Stimulated activated CD4-positive, alpha-beta T cell treated with anti-CD3 and anti-CD28 coated beads, Interleukin-15, amount 100 ng/mL, for 48 hours (primary cell): Measurements from ENCODE around the gene DNAH6.
"Not testable (repeated sequence)": the region's sequence is repeated elsewhere in the genome, so short reads cannot be mapped to it uniquely, and the experiment has no call there.

Experiments used
- DNase-seq, 2 donors: peaks; one replicate each; pipeline ENCODE4 v3.0.0-alpha.2; 2020; ENCODE audit warnings: low read depth in 2 of 2

Gene DNAH6

DNA sequence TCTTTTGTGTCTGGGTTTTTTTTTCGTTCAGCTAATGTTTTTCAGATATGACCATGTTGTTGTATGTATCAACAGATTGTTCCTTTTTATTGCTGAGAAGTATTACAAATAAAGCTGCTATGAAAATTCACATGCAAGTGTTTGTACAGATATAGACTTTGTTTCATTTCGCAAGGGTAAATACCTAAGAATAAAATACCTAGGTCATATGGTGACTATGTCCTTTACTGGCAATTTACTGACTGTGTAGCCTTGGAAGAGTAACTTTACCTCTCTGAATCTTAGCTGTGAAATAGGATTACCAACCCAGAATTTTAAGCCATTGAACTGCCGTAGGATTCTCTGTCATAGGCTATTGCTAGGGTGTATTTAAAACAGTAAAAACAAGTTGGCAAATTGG, 19.0 kb upstream of the DNAH6 start:
- DNase-seq: no peak

DNA sequence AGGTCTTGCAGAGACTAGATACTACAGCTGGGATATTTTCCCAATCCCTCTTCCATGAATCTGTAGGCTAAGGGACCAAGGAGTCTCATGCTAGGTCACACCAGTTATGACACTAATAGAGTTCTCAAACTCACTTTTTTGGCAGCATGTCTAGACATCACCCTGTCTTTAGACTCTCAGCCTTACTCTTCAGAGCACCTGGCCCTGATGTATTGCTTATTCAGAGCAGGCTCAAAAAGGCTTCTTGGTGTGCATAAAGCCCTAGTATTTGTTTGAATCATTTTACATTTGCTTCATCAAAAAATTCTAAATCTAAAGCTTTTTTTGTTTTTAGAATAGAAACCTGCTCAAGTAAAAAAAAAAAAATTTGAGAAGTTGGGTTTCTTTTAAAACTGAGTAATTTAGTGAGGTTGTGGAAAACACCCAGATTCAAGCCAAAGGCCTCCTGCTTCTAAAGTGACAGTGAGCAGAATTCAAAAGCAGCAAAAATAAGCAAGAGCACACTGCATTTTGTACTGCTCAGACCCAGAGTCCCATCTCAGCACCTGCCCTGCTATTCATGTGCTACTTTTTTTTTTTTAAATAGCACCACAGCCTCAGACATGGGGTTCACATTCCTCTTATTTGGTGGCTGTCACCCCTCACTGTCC, 18.0 kb upstream of the DNAH6 start:
- DNase-seq: no peak

DNA sequence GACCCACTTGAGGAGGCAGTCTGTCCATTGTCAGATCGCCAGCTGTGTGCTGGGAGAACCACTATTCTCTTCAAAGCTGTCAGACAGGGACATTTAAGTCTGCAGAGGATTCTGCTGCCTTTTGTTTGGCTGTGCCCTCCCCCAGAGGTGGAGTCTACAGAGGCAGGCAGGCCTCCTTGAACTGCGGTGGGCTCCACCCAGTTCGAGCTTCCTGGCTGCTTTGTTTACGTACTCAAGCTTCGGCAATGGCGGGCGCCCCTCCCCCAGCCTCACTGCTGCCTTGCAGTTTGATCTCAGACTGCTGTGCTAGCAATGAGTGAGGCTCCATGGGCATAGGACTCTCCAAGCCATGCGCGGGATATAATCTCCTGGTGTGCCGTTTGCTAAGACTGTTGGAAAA, 5.3 kb upstream of the DNAH6 start:
- DNase-seq: not testable (repeated sequence)

DNA sequence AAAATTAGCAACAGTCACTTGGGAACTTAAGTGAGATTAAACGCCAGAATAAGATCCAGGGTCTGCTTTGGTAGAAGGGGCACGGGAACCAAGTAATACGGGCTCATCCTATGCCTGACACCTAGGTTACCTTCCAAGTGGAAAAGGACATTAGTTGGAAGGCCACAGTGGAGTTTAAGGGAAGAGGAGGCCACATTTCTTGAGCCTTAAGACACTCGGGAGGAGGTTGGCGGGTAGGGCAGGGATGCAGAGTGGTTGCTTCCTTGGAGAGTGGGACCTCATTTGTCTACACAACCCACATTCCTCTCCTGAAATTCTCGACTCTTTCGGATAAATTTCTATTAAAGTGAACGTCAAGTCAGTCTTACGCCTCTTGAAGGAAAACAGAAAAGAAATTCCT, 510 bp upstream of the DNAH6 start:
- no peak for DNase-seq

DNA sequence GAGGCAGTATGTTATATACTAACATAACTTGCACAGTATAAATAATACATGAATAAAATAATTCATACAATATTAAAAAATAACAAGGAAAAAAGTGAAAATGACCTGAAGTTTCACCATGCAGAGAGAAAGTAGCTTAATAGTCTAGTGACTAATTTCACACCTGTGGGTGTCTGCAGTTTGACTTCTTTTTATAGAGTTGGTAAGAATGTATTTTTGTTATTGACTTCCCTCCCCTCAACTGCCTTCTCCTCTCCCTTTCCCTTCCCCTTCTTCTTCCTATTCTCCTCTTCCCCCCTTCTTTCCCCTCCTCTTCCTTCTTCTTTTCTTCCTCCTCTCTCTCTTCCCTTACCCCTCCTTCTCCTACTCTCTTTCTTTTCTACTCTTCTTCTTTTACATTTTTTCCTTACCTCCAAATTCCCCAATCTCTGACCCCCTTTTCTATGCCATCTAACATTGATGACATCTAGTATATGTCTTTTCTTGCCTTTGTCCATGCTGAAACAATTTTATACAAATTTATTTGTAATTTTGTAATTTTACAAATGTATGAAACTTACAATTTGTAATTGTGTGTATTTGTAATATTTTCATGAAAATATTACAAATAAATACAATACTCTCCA, 3.1 kb downstream of the DNAH6 start:
- no peak for DNase-seq

DNA sequence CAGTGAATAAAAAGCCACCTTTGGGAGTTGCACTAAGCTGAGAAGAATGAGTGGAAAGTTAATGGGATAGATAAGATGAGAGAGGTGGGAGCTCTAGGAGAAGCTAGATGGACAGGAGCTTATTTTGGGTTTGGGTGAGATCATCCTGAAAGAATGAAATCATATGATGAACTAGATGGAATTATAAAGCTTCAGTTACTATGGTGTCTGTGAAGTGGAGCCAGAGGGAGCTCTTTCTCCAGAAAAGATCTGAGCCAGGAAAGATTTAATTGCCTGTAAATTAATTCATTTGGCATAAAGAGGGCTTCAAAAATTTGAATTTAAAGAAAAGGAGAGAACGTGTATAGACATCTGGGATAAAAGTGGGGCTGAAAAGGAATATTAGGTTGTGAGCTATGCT, 10.3 kb downstream of the DNAH6 start:
- no peak for DNase-seq

DNA sequence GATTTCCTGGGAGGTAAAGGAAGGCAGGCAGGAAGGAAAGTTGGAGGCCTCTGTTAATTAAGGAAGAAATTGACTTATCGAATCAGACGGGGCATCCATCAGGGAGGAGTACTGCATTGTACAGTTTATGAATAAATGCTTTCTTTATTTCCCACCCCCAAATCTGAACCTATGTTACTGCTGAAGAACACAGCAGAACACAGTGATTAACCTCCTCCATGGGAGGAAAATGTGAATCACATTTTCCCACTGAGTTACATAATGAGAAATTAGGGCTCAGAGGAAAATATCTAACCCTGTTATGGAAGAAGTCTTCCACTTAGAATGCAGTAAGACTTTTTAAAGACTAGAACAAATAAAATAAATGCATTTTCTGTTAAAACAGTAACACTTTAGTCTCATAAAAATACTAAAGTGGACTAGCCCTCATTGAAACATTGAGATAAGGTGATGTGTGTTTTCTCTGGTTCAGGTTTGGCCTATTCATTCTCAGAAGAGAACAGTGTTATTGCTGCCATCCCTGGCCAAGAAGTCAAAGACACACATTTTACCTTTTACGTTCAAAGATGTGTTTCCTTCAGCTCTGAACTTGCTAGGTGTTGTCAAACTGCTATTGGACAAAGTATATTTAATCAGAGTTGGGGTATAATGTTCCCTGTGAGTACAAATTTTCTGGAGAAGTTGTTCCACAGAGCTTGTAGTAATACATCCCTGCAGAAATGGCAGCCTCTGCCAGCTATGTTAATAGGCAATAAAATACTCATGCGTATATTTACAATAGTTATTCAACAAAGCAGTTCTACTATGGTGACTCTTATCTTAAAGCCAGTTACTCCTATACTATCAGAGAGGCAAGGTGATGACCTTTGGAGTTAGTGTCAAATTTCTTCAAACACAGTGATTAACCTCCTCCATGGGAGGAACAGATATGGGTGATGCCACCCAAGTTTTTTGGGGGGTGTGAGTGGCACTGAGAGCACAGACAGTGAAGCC, 11.1 kb downstream of the DNAH6 start:
- no peak for DNase-seq

DNA sequence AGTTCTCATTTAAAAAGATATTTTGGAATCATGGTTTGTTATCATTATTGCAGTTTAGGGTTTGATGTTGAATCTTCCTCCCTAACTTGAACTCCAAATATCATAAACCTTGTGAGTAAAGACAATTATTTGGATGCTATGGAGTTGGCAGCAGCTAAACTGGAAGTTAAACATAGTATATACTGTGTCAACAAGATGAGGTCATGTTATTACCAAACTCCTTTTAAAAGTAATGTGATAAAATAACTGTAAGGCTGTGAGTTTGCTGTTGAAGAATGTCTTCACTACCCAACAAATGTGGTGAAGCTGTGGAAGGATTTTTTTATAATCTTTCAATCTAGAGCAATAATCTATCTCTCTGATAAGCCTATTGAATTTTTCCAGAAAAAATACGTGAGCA, 16.0 kb downstream of the DNAH6 start:
- no peak for DNase-seq

DNA sequence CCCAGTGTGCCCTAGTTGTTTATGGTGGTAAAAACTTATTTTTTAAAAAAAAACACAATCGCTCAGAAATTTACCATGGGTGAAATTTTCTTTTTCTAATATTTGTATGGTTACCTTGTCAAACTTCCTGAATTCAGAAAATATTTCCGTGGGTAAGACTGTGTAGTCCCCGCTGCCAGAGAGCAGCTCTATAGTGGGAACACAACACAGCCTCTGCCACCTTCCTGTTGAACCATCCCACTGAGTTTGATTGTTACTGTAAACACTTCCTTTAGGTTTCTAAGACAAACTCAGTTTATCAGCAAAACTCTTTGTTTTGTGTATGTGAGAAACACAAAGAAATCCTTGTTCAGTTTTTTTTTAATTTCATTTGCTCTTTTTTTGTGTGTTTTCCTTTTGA, 17.9 kb downstream of the DNAH6 start:
- no peak for DNase-seq

DNA sequence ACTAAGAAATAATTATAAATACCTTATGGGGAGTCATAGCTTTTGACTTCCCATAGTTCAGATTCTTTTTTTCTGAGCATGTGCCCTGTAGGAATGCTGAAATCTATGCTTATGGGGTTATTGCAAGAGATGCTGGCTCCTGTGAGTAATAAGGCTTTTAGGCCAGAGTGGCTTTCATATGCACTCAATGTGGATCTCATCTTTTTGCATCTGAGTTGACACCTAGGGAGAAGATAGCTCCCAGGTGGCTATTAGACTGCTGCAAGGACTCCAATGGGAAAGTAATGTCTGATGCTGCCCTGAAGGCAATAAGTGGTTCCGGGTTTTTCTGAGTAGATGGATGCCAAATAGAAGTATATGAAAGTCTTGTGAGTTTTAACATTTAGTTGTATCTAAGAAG, 21.0 kb downstream of the DNAH6 start:
- no peak for DNase-seq

DNA sequence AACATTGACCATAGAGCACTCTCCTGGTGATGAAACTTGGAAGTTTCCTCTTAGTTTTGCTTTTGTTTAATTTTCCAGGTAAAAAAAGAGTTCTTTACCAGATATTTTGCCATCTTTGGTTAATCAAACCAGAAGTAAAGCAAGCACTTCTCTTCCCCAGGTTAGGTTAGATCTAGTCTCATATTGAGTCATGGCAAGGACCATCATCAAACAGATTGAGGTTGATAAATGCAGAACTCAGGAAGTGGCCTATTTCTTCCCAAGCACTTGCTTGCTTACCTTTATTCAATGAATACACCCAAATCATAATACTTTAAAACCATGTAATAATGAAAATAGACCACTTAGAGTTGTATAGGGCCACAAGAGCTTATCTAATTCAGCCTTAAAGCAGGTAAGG, 23.4 kb downstream of the DNAH6 start:
- DNase-seq: no peak

DNA sequence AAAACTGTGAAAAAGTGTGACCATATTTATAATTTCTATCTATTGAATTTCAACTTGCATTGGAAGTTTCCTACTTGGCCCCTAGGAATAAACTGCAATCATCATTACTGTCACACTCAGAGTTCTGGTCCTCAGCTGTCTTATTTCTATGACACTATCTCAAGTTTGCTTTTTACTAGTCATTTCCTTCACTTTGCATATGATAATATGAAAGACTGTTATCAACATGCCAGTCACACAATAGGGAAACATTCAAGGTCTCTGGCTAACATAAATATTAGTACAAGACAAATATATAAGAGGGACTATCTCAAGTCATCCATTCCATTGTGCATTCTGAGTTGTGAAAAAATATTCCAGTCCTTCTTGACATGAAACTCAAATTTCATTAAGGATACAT, 28.7 kb downstream of the DNAH6 start:
- DNase-seq: no peak

DNA sequence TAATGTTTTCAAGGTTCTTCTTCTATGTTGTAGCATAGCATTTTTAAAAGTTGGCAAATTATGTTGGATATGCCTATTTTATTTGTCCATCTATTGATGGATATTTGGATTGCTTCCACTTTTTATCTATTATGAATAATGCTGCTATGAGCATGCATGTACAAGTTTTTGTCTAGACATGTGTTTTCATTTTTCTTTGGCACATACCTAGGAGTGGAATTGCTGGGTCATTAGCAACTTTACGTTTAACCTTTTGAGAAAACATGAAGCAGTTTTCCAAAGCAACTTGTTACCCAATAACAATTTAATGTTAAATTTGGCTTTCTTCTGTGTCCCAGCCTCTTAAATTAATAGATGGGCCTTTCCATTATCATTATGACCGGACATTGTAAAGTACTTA, 30.3 kb downstream of the DNAH6 start:
- no peak for DNase-seq

DNA sequence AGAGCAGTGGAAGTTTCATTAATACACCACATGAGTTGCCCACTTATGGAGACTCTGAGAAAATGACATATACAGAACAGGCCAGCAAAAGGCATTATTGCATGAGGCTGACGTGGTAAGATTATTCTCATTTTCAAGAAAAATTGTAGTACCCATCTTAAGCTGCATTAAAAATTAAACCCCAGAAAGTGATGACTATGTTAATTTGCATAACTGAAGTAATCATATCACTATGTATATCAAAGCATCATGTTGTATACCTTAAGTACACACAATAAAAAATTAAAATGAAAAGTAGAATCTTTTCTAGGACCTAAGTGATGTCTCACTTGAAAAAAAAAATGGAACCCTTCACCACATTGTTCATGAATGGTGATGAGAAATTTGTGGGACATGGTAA, 32.0 kb downstream of the DNAH6 start:
- DNase-seq: no peak

DNA sequence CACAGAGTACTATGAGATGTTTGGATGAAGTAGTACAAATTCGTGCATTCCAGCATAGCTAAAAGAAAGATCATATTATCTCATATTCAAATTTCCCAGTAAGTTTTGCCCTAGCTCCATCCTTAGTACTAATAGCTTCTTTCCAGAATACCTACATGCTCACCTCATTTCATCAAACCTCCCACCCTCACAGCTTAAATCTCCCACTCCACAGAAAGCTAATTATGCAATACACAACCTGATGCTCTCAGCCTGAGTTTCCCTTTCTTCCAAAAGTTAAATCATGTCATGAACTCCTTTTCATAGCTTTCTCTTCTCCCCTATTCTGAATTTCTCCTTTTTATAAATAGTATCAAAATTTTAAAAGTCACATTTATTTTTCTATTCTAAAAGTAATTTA, 34.6 kb downstream of the DNAH6 start:
- no peak for DNase-seq

DNA sequence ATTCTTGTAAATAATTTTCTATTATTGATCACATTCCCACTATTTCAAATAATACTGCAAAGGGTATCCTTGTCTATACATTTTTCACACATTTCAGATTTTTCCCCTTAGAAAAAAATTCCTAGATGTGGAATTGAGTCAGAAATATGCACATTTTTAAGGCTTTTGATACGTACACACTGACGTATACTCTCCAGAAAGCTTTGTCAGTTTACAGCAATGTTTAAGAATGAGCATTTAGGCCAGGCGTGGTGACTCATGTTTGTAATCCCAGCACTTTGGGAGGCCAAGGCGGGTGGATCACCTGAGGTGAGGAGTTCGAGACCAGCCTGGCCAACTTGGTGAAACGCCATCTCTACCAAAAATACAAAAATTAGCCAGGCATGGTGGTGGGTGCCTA, 35.2 kb downstream of the DNAH6 start:
- not testable (repeated sequence) for DNase-seq

DNA sequence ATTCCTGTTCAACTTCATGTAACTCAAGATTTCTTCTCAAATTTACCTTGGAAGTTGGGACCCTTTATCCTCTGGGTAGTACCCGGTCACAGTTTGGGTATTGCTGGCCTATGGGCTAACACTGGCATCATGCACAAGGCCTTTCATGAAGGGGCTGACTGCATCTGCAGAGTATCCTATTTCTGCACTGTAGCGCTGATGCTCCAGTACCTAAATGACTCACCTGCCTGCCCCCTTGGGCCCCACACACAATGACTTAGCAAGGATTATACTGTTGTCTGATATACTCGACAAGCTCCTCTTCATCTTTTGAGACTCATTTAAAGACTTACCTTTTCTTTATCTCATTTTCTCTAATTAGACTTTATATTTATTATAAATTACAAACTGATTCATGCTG, 39.9 kb downstream of the DNAH6 start:
- DNase-seq: no peak

DNA sequence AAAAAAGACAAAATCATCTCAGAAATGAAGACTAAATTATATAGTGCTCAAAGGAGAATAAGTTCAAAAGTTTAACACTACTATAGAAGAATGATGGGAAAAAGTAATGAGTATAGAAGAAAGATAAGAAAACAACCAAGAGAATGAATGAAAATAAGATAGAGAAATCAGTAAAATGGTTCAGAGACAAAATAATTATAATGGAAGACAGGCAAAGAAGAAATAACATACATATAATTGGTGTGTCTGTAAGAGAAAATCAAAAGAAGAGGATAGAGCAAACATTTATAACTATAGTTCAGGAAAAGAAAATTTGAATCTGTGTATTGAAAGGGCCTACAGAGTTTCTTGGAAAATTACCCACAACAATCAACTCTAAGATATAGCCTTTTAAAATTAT, 43.5 kb downstream of the DNAH6 start:
- DNase-seq: no peak

DNA sequence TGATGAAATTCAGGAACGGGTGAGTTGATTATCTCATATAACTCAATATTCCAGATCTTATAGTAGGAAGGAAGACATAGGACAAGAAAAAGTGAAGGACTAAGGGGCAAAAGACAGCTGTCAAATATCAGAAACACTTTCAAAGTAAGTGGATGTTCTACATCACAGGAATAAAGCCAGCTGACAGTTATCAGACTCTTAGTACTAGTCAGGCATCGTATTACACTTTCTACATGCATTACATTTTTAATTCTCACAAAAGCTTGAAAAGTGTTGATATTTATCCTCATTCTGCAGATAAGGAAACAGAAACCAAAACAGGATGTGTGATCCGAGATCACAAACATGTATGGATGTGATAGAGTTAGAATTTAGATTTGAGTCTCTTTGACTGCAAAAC, 63.4 kb downstream of the DNAH6 start:
- DNase-seq: no peak

DNA sequence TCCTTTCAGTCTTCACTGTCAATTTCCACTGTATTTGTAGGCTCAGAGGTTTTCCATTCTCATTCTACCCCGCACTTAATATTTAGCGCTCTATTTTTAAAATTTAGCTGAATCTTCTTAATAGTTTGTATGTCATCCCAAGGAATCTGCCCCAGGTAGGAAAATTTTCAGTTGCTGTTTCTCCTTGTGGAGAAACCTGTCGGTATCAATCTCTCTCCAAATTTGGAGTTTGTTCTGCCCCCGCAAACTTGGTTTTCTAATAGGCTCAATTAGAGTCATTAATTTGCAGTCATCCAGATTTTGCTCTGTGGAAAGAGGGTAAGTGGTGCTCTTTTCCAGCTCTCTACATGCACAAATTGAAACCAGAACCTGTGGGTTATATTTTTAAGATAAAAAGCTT, 87.6 kb downstream of the DNAH6 start:
- no peak for DNase-seq

DNA sequence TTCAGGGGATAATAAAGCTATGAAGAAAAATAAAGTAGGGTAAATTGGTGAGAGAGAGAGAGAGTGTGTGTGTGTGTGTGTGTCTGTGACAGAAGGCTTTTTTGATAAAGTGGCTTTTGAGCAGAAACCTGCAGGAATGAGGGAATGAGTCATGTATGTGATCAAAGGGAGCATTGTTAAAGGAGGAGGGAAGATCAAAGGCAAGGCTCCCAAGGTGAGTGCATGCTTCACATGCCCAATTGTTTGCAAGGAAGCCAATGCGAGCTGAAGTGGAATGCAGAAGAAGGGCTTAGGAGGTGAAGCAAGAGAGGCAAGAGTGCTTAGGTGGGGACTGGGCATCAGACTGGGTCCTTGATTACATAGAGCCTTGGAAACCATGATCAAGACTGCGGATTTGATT, 96.8 kb downstream of the DNAH6 start:
- DNase-seq: no peak

DNA sequence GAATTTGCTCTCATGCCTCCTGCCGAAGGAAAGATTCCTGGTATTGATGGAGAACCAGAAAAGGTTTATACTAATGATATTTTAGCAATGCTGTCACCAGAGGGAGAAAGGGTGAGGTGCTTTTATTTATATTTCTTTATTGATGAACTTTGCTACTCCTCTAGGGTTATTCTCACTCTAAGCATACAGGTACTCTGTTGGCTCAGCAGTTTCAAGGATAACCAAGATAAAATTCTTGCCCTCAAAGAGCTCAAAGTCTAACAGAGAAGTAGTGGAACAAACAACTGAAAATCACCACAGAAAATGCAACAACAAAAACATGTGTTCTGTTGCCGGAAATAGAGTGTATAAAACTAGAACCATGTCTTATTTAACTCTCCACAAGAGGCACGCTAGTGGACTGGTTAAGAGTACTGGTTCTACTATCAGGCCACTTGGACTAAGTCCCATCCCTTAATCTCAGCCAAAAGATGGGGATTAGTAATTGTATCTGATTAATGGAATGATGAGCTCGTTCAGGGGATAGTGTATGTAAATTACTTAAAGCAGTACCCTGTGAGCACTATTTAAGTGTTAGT, 103.6 kb downstream of the DNAH6 start:
- DNase-seq: no peak

DNA sequence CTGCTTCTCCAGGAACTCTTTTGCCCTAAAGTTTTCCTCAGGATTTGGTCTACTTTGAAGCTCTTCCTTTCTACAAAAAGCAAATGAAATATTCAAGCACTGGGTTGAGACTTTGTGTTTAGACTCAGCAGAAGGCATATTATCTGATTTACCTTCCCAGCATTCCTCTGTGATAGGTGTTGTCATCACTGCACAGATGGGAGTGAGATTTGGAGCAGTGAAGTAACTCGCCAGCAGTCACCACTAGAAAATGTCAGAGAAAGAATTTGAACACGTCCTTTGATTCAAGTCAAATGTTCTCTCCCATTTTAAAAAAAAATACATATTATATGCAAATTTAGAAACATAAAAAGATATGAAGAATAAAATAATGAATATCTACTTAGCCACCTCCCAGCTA, 112.2 kb downstream of the DNAH6 start:
- DNase-seq: no peak
